ENCODE data around the gene PTN.

DNA sequence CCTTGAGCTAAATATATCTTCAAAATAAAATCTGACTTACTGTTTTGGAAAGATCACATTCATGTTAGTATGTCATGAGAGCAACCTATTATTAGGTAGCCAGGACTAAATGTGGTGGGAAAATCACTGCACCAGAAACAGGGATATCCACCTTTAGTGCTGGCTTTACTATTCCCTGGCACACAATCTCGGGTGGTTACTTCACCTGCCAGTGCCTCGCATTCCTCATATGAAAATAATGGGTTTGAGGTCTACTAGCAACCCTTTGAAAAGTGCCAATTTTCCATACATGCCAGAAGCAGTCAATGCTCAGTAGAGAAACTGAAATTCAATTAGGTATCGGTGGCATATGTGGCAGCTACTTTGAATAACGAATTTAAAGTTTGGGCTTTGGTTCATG, 36.8 kb downstream of the PTN start:
- TF ChIP-seq, protein P1, sequence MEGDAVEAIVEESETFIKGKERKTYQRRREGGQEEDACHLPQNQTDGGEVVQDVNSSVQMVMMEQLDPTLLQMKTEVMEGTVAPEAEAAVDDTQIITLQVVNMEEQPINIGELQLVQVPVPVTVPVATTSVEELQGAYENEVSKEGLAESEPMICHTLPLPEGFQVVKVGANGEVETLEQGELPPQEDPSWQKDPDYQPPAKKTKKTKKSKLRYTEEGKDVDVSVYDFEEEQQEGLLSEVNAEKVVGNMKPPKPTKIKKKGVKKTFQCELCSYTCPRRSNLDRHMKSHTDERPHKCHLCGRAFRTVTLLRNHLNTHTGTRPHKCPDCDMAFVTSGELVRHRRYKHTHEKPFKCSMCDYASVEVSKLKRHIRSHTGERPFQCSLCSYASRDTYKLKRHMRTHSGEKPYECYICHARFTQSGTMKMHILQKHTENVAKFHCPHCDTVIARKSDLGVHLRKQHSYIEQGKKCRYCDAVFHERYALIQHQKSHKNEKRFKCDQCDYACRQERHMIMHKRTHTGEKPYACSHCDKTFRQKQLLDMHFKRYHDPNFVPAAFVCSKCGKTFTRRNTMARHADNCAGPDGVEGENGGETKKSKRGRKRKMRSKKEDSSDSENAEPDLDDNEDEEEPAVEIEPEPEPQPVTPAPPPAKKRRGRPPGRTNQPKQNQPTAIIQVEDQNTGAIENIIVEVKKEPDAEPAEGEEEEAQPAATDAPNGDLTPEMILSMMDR (IDR thresholded peaks at IDR 0.05; ENCODE audit: low read depth, low read length, poor library complexity, severe bottlenecking), result no peak
- TF ChIP-seq EZH2phosphoT487 (IDR thresholded peaks at IDR 0.05; ENCODE audit: borderline replicate concordance, low read length), result no peak
